ENCODE data around the gene RIN3. TPM values are rescaled to one million over a fixed set of nuclear protein-coding genes. Genes with fewer than 3 reads are reported as not detected.

Gene RIN3
- total RNA-seq, 1 donor from 2014 or later = 0.22 TPM

GRCh38 chr14:92733007-92733406 is 219.4 kb downstream of the RIN3 start:
- peaks cover 8% of the 10 kb centered on the region for H4K20me1 ChIP-seq (ENCODE audit: low read depth)
- H3K4me2 ChIP-seq = no peak overlapping the region
- peaks cover 4% of the 10 kb centered on the region for H3F3A ChIP-seq (ENCODE audit: low read depth)
- no peaks in the 10 kb centered on the region for H3K27me3 ChIP-seq
- peaks cover 23% of the 10 kb centered on the region for H3K79me2 ChIP-seq (ENCODE audit: low read depth)
- no peaks in the 10 kb centered on the region for H3K36me3 ChIP-seq
- DNase-seq (ENCODE audit: low spot score) = no peak
- H3K4me1 Mint-ChIP-seq = peaks cover 2% of the 10 kb centered on the region
- H3K27me3 Mint-ChIP-seq (ENCODE audit: insufficient read depth, low read depth) = peaks cover 2% of the 10 kb centered on the region
- H3K36me3 Mint-ChIP-seq = peaks cover 19% of the 10 kb centered on the region
- no peak overlapping the region for H3K27ac Mint-ChIP-seq
- H3K9me3 Mint-ChIP-seq = no peaks in the 10 kb centered on the region
- H3K4me1 ChIP-seq = peaks cover 7% of the 10 kb centered on the region
- H3K4me3 Mint-ChIP-seq = no peak overlapping the region
- TF ChIP-seq EZH2 (IDR thresholded peaks at IDR 0.05) (no peak), EZH2phosphoT487 (IDR thresholded peaks at IDR 0.05) (no peak), CTCF (IDR thresholded peaks at IDR 0.05) (no peak)
- H3K4me3 ChIP-seq = no peak overlapping the region
- no peak overlapping the region for H3K27ac ChIP-seq
- H2AFZ ChIP-seq (replicated peaks) = no peak overlapping the region
- H3K9ac ChIP-seq = no peak overlapping the region
- H3K9me3 ChIP-seq (ENCODE audit: low read depth) = no peaks in the 10 kb centered on the region

GRCh38 chr14:92734618-92735017 is 221.0 kb downstream of the RIN3 start:
- Histone ChIP-seq H3K4me2 (no peak overlapping the region), H3K4me1 (peaks cover 4% of the 10 kb centered on the region), H3K27ac (no peak overlapping the region), H3K36me3 (no peaks in the 10 kb centered on the region), H4K20me1 (ENCODE audit: low read depth) (peaks cover 6% of the 10 kb centered on the region), H3K9ac (no peak overlapping the region), H3K27me3 (no peaks in the 10 kb centered on the region), H3K4me3 (no peak overlapping the region), H3K9me3 (ENCODE audit: low read depth) (no peaks in the 10 kb centered on the region), H3F3A (ENCODE audit: low read depth) (peaks cover 2% of the 10 kb centered on the region), H3K79me2 (ENCODE audit: low read depth) (peaks cover 36% of the 10 kb centered on the region), H2AFZ (replicated peaks) (no peak overlapping the region)
- H3K27ac Mint-ChIP-seq = no peak overlapping the region
- no peaks in the 10 kb centered on the region for H3K9me3 Mint-ChIP-seq
- no peak for DNase-seq (ENCODE audit: low spot score)
- peaks cover 2% of the 10 kb centered on the region for H3K27me3 Mint-ChIP-seq (ENCODE audit: insufficient read depth, low read depth)
- peaks cover under 1% of the 10 kb centered on the region for H3K4me1 Mint-ChIP-seq
- no peak for TF ChIP-seq CTCF (IDR thresholded peaks at IDR 0.05)
- H3K4me3 Mint-ChIP-seq = no peak overlapping the region
- H3K36me3 Mint-ChIP-seq = peaks cover 25% of the 10 kb centered on the region

GRCh38 chr14:92735344-92735743 is 221.8 kb downstream of the RIN3 start:
- no peaks in the 10 kb centered on the region for H3K9me3 Mint-ChIP-seq
- H3K27me3 Mint-ChIP-seq (ENCODE audit: insufficient read depth, low read depth) = peaks cover 2% of the 10 kb centered on the region
- H3K27ac ChIP-seq = no peak overlapping the region
- TF ChIP-seq CTCF (IDR thresholded peaks at IDR 0.05) (no peak), EZH2 (IDR thresholded peaks at IDR 0.05) (no peak)
- peaks cover 43% of the 10 kb centered on the region for H3K79me2 ChIP-seq (ENCODE audit: low read depth)
- no peaks in the 10 kb centered on the region for H3K27me3 ChIP-seq
- peaks cover 29% of the 10 kb centered on the region for H3K36me3 Mint-ChIP-seq
- no peaks in the 10 kb centered on the region for H3K4me1 Mint-ChIP-seq
- no peak overlapping the region for H3K9ac ChIP-seq
- H3K36me3 ChIP-seq = no peaks in the 10 kb centered on the region
- H3K4me2 ChIP-seq = no peak overlapping the region
- no peaks in the 10 kb centered on the region for H3K4me1 ChIP-seq
- no peak overlapping the region for H3K4me3 Mint-ChIP-seq
- no peak overlapping the region for H2AFZ ChIP-seq (replicated peaks)
- H3K9me3 ChIP-seq (ENCODE audit: low read depth) = no peaks in the 10 kb centered on the region
- peaks cover 4% of the 10 kb centered on the region for H4K20me1 ChIP-seq (ENCODE audit: low read depth)
- H3K27ac Mint-ChIP-seq = no peak overlapping the region
- H3K4me3 ChIP-seq = no peak overlapping the region
- no peak for DNase-seq (ENCODE audit: low spot score)
- H3F3A ChIP-seq (ENCODE audit: low read depth) = no peaks in the 10 kb centered on the region

- no peak for TF ChIP-seq EZH2 (IDR thresholded peaks at IDR 0.05)
- no peak for TF ChIP-seq CTCF (IDR thresholded peaks at IDR 0.05)
- TF ChIP-seq EZH2phosphoT487 (IDR thresholded peaks at IDR 0.05) = no peak
- H3K4me3 ChIP-seq = no peak overlapping the region
Observed at GRCh38 chr14:92737206-92737605, 223.6 kb downstream of the RIN3 start.

More at GRCh38 chr14:92737206-92737605, 223.6 kb downstream of the RIN3 start:
- Histone ChIP-seq H3K9me3 (ENCODE audit: low read depth) (no peaks in the 10 kb centered on the region), H3K9ac (no peak overlapping the region), H3K36me3 (no peaks in the 10 kb centered on the region), H2AFZ (replicated peaks) (no peak overlapping the region), H3K27ac (no peak overlapping the region), H3K4me1 (no peaks in the 10 kb centered on the region), H3K4me2 (no peak overlapping the region), H3K27me3 (no peaks in the 10 kb centered on the region), H4K20me1 (ENCODE audit: low read depth) (peaks cover 11% of the 10 kb centered on the region), H3K79me2 (ENCODE audit: low read depth) (peaks cover 48% of the 10 kb centered on the region), H3F3A (ENCODE audit: low read depth) (no peaks in the 10 kb centered on the region)
- Mint-ChIP-seq H3K36me3 (peaks cover 20% of the 10 kb centered on the region), H3K9me3 (no peaks in the 10 kb centered on the region), H3K4me1 (no peaks in the 10 kb centered on the region), H3K4me3 (no peak overlapping the region), H3K27me3 (ENCODE audit: insufficient read depth, low read depth) (peaks cover 6% of the 10 kb centered on the region), H3K27ac (no peak overlapping the region)
- no peak for DNase-seq (ENCODE audit: low spot score)

Measured in neural progenitor cell (in vitro differentiated cells).